Measurements from ENCODE around the gene DCAF11.

- TF ChIP-seq, protein P1, sequence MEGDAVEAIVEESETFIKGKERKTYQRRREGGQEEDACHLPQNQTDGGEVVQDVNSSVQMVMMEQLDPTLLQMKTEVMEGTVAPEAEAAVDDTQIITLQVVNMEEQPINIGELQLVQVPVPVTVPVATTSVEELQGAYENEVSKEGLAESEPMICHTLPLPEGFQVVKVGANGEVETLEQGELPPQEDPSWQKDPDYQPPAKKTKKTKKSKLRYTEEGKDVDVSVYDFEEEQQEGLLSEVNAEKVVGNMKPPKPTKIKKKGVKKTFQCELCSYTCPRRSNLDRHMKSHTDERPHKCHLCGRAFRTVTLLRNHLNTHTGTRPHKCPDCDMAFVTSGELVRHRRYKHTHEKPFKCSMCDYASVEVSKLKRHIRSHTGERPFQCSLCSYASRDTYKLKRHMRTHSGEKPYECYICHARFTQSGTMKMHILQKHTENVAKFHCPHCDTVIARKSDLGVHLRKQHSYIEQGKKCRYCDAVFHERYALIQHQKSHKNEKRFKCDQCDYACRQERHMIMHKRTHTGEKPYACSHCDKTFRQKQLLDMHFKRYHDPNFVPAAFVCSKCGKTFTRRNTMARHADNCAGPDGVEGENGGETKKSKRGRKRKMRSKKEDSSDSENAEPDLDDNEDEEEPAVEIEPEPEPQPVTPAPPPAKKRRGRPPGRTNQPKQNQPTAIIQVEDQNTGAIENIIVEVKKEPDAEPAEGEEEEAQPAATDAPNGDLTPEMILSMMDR (conservative IDR thresholded peaks at IDR 0.05; ENCODE audit: low read depth, low read length): no peak
- TF ChIP-seq EZH2 (IDR thresholded peaks at IDR 0.05; ENCODE audit: borderline replicate concordance, low read depth, low read length, poor library complexity, severe bottlenecking): no peak
Measured at GRCh38 chr14:24167469-24168114, 53.0 kb downstream of the DCAF11 start.
